GM18511 (cell line): ENCODE results near the gene PLEKHA5.
A peak's percentile ranks its signal among the peaks of the same experiment; 100 is the strongest.
"Not testable (repeated sequence)": the region's sequence is repeated elsewhere in the genome, so short reads cannot be mapped to it uniquely, and the experiment has no call there.

Experiments
- ATAC-seq: cut with Tn5 transposase; IDR thresholded peaks from one replicate; pipeline ENCODE4 v1.9.1; 2021; ENCODE audit warnings: mild to moderate bottlenecking, moderate library complexity; ENCODE audit not compliant: unreplicated experiment

PLEKHA5 gene

DNA sequence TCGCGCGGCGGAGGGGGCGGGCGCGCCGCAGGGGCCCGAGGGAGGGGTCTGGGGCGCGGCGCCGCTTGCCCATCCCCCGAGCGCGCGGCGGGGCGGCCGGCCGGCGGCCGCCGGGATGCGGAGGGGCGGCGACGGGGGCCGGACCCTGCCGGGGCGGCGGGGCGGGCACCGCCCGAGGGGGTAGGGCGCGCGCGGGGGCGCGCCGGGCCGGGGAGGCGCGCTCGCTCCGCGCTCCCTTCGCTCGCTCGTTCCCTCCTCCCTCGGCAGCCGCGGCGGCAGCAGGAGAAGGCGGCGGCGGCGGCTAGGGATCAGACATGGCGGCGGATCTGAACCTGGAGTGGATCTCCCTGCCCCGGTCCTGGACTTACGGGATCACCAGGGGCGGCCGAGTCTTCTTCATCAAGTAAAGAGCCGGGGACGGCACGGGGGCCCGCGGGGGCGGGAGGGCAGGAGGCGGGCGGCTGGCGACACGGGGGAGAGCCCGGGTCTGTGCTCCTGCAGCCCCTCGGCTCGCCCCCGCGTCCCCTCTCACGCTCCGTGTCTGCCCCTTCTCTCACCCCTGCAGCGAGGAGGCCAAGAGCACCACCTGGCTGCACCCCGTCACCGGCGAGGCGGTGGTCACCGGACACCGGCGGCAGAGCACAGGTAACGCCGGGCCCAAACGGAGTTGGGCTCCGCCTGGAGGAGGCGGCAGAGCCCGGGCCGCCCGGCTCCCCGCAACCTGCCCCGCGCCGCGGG, at the start of gene PLEKHA5:
TSS of gene PLEKHA5 (plus strand) at position 248 of the 738 bp plus-strand sequence. CDS start at position 315, 67 bp downstream.
- peak; percentile 56 for ATAC-seq

DNA sequence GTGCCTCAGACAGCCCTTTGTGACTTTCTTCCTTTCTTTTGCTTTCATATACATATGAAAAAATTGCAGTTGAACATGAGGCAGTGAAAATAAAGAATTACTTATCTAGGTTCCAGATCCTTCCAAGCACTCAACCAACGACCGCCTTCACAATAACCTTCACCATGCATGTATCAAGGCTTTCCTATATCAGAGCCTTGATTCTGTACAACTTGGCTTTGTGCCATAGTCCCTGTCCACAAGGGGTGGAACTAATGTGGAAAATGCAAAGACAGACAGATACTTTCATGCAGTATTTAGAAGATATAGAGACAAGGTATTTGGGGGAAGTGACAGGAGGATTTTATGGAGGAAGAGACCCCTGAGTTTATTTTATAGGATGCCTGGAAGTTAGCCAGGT, 48.6 kb upstream of the PLEKHA5 start:
- no peak for ATAC-seq

DNA sequence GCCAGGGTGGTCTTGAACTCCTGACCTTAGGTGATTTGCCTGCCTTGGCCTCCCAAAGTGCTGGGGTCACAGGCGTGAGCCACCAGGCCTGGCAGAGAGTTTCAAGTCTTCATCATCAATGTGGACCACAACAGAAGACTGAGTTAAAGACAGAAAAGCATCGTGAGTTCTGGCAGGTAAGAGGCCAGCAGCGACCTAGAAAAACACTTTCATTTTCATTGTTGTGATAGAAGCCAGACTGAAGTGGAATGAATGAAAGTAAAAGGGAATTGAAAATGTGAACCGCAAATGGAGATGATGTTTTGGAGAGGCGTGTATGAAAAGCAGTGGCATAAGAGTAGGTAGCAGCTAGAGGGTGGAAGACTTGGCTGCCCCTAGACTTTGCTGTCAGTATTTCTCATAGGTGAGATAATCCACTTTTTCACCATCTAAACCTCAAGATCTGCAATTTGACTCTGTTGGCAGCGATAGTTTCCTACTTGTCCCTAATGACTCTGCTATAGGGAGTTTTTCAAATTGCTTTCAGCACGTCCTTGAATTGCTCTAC, 47.1 kb upstream of the PLEKHA5 start:
- ATAC-seq: no peak

- no peak for ATAC-seq
Observed at GRCh38 chr12:19084547-19084946, 45.0 kb upstream of the PLEKHA5 start.

GRCh38 chr12:19085090-19085489, 44.4 kb upstream of the PLEKHA5 start:
- ATAC-seq: no peak

GRCh38 chr12:19088606-19089005, 40.9 kb upstream of the PLEKHA5 start:
- ATAC-seq: no peak

- ATAC-seq: not testable (repeated sequence)
Observed at GRCh38 chr12:19092482-19092881, 37.1 kb upstream of the PLEKHA5 start.

GRCh38 chr12:19093218-19093617, 36.3 kb upstream of the PLEKHA5 start:
- ATAC-seq: no peak

- ATAC-seq: no peak
Observed at GRCh38 chr12:19095331-19095730, 34.2 kb upstream of the PLEKHA5 start.

GRCh38 chr12:19095756-19096480, 33.6 kb upstream of the PLEKHA5 start:
- ATAC-seq: no peak

DNA sequence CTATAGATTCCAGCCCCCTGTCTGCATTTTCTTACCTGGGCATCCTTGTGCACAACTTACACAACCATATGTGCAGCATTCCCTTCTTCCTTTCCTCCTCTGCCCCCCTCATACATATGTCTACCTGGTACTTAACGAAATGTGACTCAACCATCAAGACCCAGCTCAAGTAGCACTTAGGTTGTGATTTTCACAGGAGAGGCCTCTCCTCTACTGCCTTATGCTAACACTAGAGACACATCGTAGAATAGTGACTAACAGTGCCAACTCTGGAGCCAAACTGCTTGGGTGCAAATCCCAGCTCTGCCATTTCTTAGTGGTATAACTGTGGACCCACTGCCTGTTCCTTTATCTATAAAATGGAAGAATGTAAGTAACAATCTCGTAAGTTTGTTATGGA, 24.1 kb upstream of the PLEKHA5 start:
- ATAC-seq: no peak

DNA sequence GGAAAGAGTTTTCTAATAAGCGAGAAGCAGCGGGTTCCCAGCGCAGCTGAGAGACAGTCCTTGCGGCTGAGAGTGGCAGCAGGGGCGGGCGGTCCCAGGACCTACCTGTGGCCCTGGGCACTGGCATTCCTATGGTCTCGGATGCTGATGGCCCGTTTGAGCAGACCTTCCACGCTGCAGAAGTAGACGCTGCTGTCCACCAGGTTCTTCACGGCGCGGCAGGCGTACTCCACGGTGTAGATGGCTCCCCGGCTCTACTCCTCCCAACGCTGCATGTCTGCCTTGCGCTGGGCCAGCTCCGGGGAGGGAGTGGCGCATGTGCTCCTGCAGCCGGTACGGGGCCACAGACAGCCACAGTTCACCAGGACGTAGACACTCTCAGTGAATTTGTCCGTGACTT, 21.8 kb upstream of the PLEKHA5 start:
- ATAC-seq: no peak

DNA sequence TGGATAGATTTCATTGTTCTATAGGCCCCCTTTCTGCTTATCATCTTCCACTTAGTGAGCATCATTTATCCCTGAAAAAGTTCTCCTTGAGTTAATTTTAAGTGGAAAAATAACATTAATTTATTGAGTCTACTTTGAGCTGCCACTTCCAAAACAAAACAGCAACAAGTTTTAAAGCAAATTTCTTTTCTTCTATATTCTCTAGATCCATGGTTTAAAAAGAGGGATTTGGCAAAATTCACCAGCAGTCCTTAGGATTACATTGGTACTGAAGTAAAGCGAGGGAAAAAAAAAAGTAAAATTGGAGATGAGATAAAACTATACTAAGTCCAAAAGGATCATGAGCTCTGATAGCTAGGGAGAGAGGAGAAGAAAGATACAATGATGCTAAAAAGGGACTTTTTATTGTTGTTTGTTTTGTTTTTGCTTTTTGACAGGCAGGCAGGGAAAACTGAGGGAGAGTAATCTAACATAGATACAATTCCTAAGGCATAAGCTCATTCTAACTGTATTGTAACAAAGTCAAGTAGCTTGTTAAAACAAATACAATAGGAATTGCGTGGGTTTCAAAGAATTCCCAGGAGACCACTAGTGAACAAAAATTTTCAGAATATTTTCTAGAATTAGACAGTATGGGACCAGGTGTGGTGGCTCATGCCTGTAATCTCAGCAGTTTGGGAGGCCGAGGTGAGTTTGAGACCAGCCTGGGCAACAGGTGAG, 19.2 kb upstream of the PLEKHA5 start:
- ATAC-seq: no peak

DNA sequence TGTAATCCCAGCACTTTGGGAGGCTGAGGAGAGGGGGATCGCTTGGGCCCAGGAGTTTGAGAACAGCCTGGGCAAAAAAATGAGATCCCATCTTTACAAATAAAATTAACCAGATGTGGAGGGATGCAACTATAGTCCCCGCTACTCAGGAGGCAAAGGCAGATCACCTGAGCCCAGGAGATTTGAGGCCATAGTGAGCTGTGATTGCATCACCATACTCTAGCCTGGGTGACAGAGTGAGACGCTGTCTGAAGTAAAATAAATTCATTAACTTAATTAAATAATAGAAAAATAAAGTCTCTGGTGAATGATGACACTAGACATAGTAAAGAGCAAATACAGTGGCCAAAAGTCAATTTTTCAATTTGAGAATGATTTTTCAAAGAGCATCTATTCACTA, 16.1 kb upstream of the PLEKHA5 start:
- no peak for ATAC-seq

GRCh38 chr12:19115285-19115684, 14.2 kb upstream of the PLEKHA5 start:
- ATAC-seq: no peak

- ATAC-seq: no peak
Observed at GRCh38 chr12:19119440-19119839, 10.1 kb upstream of the PLEKHA5 start.

- ATAC-seq: no peak
Observed at GRCh38 chr12:19120795-19121194, 8.7 kb upstream of the PLEKHA5 start.

GRCh38 chr12:19121449-19122018, 8.0 kb upstream of the PLEKHA5 start:
- no peak for ATAC-seq

GRCh38 chr12:19125325-19125724, 4.2 kb upstream of the PLEKHA5 start:
- no peak for ATAC-seq

GRCh38 chr12:19127270-19127669, 2.3 kb upstream of the PLEKHA5 start:
- no peak for ATAC-seq

DNA sequence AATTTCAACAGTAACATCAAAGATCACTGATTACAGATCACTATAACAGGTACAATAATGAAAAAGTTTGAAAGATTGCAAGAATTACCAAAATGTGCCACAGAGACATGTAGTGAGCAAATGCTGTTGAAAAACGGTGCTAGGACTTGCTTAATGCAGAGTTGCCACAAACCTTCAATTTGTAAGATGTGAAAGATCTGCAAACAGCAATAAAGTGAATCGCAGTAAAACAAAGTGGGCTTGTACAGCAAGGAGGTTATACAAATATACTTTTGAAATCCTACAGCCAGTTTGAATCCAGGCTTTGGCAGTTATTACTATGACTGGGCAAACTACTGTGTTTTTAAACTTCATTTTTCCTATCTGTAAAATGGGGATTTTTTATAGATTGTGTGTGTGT, 1.0 kb upstream of the PLEKHA5 start:
- no peak for ATAC-seq
